Endothelial cell of umbilical vein (primary cell): ENCODE results near the gene EMP2.

Experiments used
- EZH2 ChIP-seq: IDR thresholded peaks from 2 replicates; pipeline ENCODE4 v1.6.1; 2012; ENCODE audit warnings: borderline replicate concordance, low read depth, mild to moderate bottlenecking, moderate library complexity, low read length, inconsistent platforms; ENCODE audit not compliant: severe bottlenecking
- JUN ChIP-seq: IDR thresholded peaks from 2 replicates; pipeline ENCODE4 v1.6.1; 2011; ENCODE audit warnings: borderline replicate concordance, low read depth; ENCODE audit not compliant: insufficient read length, insufficient read depth
- POLR2A ChIP-seq: IDR thresholded peaks from 2 replicates; pipeline ENCODE4 v1.6.1; 2012; ENCODE audit warnings: low read depth, mild to moderate bottlenecking, control low read depth, low read length
- POLR2AphosphoS5 ChIP-seq: IDR thresholded peaks from 2 replicates; pipeline ENCODE4 v1.6.1; 2012; ENCODE audit warnings: low read depth, mild to moderate bottlenecking, control low read depth, low read length, moderate library complexity; ENCODE audit not compliant: insufficient read depth
- TF ChIP-seq, protein P1 (sequence below), 2 donors: IDR thresholded peaks; 1 replicate in 1 of 2; 2 replicates in 1 of 2; pipeline ENCODE4 v1.5.1; 2011; ENCODE audit warnings: low read length in 2 of 2, mild to moderate bottlenecking in 2 of 2, moderate library complexity in 2 of 2, control low read depth in 1 of 2, inconsistent platforms in 1 of 2, low read depth in 1 of 2; ENCODE audit not compliant: insufficient read depth in 1 of 2; ENCODE audit errors: extremely low read depth in 1 of 2
- TF ChIP-seq, protein P2 (sequence below): IDR thresholded peaks from 2 replicates; pipeline ENCODE4 v1.6.1; 2011; ENCODE audit not compliant: insufficient read depth, insufficient read length

DNA sequence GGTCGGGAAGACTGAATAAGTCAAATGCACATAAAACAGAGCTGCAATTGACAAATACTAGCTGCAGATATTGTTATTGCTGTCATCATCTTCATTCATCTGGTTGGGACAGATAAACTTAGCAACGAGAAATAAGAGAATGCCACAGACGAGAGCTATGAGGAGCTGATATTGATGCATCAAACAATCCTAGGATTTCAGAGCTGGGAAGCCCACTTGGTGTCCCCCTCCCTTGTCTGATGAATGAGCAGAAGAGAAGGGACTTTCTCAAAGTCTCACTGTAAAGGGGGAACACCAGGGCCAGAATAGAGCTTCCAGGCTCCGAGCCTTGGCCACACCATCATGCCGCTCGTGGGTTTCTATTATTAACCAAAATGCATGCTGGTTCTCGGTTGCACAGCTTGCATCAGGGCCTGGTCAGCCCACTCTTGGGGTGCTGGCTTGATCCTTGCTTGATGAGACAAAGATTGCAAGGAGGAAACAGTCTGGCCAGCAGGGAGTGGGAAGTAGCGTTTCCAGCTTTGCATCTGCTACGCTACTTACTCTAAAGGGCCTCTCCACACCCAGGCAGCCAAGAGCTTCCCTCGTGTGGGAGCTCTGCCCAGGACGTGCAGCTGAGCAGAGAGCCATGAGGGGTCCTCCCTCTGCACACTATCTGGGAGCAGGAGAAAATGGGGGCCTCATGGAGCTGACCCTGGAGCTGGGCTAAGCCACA is 28.4 kb upstream of the EMP2 start:
- TF ChIP-seq, protein P1, sequence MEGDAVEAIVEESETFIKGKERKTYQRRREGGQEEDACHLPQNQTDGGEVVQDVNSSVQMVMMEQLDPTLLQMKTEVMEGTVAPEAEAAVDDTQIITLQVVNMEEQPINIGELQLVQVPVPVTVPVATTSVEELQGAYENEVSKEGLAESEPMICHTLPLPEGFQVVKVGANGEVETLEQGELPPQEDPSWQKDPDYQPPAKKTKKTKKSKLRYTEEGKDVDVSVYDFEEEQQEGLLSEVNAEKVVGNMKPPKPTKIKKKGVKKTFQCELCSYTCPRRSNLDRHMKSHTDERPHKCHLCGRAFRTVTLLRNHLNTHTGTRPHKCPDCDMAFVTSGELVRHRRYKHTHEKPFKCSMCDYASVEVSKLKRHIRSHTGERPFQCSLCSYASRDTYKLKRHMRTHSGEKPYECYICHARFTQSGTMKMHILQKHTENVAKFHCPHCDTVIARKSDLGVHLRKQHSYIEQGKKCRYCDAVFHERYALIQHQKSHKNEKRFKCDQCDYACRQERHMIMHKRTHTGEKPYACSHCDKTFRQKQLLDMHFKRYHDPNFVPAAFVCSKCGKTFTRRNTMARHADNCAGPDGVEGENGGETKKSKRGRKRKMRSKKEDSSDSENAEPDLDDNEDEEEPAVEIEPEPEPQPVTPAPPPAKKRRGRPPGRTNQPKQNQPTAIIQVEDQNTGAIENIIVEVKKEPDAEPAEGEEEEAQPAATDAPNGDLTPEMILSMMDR (IDR thresholded peaks at IDR 0.05; ENCODE audit: extremely low read depth in 1 of 2, insufficient read depth in 1 of 2, low read depth in 1 of 2, low read length in 2 of 2), result no peak
- no peak for TF ChIP-seq EZH2
- TF ChIP-seq, protein P2, sequence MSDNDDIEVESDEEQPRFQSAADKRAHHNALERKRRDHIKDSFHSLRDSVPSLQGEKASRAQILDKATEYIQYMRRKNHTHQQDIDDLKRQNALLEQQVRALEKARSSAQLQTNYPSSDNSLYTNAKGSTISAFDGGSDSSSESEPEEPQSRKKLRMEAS, result no peak
- no peak for TF ChIP-seq JUN
- TF ChIP-seq POLR2A, result no peak
- no peak for TF ChIP-seq POLR2AphosphoS5
